Measurements from ENCODE around the gene STK39. TPM values are rescaled to one million over a fixed set of nuclear protein-coding genes. Genes with fewer than 3 reads are reported as not detected.

STK39 gene
- total and polyA plus RNA-seq, 9 of the 15 experiments (the other 6 are each of a cell fraction or from before 2014, with no cell fraction given): 0.19 to 0.76 (median 0.51) TPM

DNA sequence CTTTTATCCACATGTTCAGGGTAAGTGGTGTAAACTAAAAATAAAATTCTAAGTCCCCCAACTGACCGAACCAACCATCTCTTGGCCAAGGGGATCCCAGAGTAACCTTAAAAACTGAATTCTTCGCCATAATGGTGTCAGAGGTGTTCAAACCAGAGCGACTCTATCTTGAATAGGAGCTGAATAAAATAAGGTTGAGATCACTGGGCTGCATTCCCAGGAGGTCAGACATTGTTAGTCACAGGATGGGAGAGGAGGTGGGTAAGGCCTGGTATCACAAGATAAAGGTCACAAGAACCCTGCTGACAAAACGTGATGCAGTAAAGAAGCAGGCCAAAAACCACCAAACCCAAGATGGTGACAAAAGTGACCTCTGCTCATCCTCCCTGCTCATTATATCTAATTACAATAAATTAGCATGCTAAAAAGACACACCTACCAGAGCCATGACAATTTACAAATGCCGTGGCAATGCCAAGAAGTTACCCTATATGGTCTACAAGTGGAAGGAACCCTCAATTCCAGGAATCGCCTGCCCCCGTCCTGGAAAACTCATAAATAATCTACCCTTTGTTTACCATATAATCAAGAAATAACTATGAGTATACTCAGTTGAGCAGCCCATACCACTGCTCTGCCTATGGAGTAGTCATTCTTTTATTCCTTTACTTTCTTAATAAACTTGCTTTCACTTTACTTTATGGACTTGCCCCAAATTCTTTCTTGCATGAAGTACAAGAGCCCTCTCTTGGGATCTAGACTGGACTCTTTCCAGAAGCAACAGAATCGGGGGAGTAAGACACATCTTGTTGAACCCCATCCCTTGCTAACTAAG lies 302.4 kb downstream of the STK39 start:
- peak; percentile 28 for ATAC-seq
- DNase-seq (ENCODE audit: extremely low read depth in 1 of 4, low spot score in 3 of 4): peak; percentile 50 to 90 (median 63)
- Histone ChIP-seq H3K79me2 (ENCODE audit: control insufficient read depth, insufficient read depth, low read length) (peaks cover 28% of the 10 kb centered on the region), H3K4me2 (ENCODE audit: insufficient read depth, low read length) (peak overlapping the region; percentile 80), H3K4me1 (replicated peaks in 1 of 2; ENCODE audit: control insufficient read depth in 2 of 2, insufficient read depth in 2 of 2, low read length in 2 of 2) (peaks cover 3 to 46% of the 10 kb centered on the region in 2 experiments; a peak in 3 of 5 replicates), H3K27me3 (ENCODE audit: control insufficient read depth in 2 of 2, insufficient read depth in 2 of 2, low read length in 2 of 2) (no peaks in the 10 kb centered on the region), H3K4me3 (0 out of 2 replicates have a peak overlapping the region, but pooled peaks have one; percentile 7), H3K27ac (ENCODE audit: extremely low read depth, low read depth, low read length) (peak overlapping the region; percentile 86), H3K36me3 (ENCODE audit: control insufficient read depth, insufficient read depth, low read length) (peaks cover 7% of the 10 kb centered on the region), H3K9me1 (ENCODE audit: control insufficient read depth, insufficient read depth, low read length) (no peaks in the 10 kb centered on the region), H2AFZ (ENCODE audit: low read depth, low read length) (peak overlapping the region; percentile 96), H3K9me3 (replicated peaks; ENCODE audit: control insufficient read depth, insufficient read depth, low read depth, low read length) (no peaks in the 10 kb centered on the region), H4K20me1 (replicated peaks; ENCODE audit: control insufficient read depth, insufficient read depth, low read length) (peaks cover 3% of the 10 kb centered on the region; the same call in 1 of the 2 replicates), H3K9ac (ENCODE audit: insufficient read depth in 1 of 2, low read depth in 2 of 2, low read length in 2 of 2) (peak overlapping the region in 1 of 2 experiments; percentile 63; a peak in 2 of 4 replicates)
- 10% methylated on average over 8 of the region's 8 CpGs for WGBS (ENCODE audit: insufficient coverage, low coverage, missing lambda C conversion rate)
- peak; percentile 80 for FAIRE-seq
- intact Hi-C loops (cut with micrococcal nuclease) (loop anchor here (1.0 to 10.0 kb wide), 3 partner anchors 15 to 1570 kb away; partner anchors contain the start of genes NOSTRIN and SCN9A), in situ Hi-C loops (cut with MboI) (loop anchor here (25.0 kb wide), 1 partner anchor 967 kb away; the partner anchor contains the start of gene G6PC2)
- ChIA-PET POLR2A (interaction anchor here (1.1 to 5.9 kb wide), 5 partner anchors 8 to 14 kb away, joined by 3 to 66 read pairs (median 6); no protein-coding TSS in a partner anchor), CTCF (ENCODE audit: low intra/inter-chr PET ratio) (no interaction called here)
- BruUV-seq (replicated peaks): no TSS peak
- TF ChIP-seq, protein P1, sequence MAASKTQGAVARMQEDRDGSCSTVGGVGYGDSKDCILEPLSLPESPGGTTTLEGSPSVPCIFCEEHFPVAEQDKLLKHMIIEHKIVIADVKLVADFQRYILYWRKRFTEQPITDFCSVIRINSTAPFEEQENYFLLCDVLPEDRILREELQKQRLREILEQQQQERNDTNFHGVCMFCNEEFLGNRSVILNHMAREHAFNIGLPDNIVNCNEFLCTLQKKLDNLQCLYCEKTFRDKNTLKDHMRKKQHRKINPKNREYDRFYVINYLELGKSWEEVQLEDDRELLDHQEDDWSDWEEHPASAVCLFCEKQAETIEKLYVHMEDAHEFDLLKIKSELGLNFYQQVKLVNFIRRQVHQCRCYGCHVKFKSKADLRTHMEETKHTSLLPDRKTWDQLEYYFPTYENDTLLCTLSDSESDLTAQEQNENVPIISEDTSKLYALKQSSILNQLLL (CRISPR knock-in tag; IDR thresholded peaks at IDR 0.05; ENCODE audit: borderline replicate concordance): no peak
- TF ChIP-seq RFX1 (IDR thresholded peaks at IDR 0.05) (no peak), HBP1 (CRISPR knock-in tag; IDR thresholded peaks at IDR 0.05) (peak; percentile 91), PCBP2 (IDR thresholded peaks at IDR 0.05; ENCODE audit: low read depth, low read length, poor library complexity, severe bottlenecking) (no peak), ZNF146 (CRISPR knock-in tag; IDR thresholded peaks at IDR 0.05; ENCODE audit: unreplicated experiment) (no peak), NR2C2 (CRISPR knock-in tag; IDR thresholded peaks at IDR 0.05) (no peak), NR2C2 (tag; IDR thresholded peaks at IDR 0.05) (peak; percentile 80), NCOA4 (IDR thresholded peaks at IDR 0.05; ENCODE audit: partially characterized antibody) (no peak), CBX2 (IDR thresholded peaks at IDR 0.05; ENCODE audit: insufficient read depth, low read length, poor library complexity, severe bottlenecking) (no peak), ZNF217 (CRISPR knock-in tag; IDR thresholded peaks at IDR 0.05) (no peak)
- TF ChIP-seq, protein P2, sequence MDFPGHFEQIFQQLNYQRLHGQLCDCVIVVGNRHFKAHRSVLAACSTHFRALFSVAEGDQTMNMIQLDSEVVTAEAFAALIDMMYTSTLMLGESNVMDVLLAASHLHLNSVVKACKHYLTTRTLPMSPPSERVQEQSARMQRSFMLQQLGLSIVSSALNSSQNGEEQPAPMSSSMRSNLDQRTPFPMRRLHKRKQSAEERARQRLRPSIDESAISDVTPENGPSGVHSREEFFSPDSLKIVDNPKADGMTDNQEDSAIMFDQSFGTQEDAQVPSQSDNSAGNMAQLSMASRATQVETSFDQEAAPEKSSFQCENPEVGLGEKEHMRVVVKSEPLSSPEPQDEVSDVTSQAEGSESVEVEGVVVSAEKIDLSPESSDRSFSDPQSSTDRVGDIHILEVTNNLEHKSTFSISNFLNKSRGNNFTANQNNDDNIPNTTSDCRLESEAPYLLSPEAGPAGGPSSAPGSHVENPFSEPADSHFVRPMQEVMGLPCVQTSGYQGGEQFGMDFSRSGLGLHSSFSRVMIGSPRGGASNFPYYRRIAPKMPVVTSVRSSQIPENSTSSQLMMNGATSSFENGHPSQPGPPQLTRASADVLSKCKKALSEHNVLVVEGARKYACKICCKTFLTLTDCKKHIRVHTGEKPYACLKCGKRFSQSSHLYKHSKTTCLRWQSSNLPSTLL (IDR thresholded peaks at IDR 0.05): no peak
- TF ChIP-seq, protein P3, sequence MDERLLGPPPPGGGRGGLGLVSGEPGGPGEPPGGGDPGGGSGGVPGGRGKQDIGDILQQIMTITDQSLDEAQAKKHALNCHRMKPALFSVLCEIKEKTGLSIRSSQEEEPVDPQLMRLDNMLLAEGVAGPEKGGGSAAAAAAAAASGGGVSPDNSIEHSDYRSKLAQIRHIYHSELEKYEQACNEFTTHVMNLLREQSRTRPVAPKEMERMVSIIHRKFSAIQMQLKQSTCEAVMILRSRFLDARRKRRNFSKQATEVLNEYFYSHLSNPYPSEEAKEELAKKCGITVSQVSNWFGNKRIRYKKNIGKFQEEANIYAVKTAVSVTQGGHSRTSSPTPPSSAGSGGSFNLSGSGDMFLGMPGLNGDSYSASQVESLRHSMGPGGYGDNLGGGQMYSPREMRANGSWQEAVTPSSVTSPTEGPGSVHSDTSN (CRISPR knock-in tag; IDR thresholded peaks at IDR 0.05; ENCODE audit: low read depth): no peak
- TF ChIP-seq, protein P3 (tag; conservative IDR thresholded peaks at IDR 0.05; ENCODE audit: low read depth): no peak; the same call in 1 of the 2 replicates

Data from K562 (cell line).